Epithelial cell of prostate (primary cell): ENCODE data around the gene DKC1.
A peak's percentile ranks its signal among the peaks of the same experiment; 100 is the strongest.

Experiments
- DNase-seq: peaks from one replicate; pipeline ENCODE4 v3.0.0-alpha.2; 2011; ENCODE audit warnings: low read depth, low spot score
- H3K27ac ChIP-seq: fragments of 450-650 bp; 2 replicates; pipeline ENCODE4 v1.5.1; 2017; ENCODE audit warnings: mild to moderate bottlenecking

Gene DKC1

DNA sequence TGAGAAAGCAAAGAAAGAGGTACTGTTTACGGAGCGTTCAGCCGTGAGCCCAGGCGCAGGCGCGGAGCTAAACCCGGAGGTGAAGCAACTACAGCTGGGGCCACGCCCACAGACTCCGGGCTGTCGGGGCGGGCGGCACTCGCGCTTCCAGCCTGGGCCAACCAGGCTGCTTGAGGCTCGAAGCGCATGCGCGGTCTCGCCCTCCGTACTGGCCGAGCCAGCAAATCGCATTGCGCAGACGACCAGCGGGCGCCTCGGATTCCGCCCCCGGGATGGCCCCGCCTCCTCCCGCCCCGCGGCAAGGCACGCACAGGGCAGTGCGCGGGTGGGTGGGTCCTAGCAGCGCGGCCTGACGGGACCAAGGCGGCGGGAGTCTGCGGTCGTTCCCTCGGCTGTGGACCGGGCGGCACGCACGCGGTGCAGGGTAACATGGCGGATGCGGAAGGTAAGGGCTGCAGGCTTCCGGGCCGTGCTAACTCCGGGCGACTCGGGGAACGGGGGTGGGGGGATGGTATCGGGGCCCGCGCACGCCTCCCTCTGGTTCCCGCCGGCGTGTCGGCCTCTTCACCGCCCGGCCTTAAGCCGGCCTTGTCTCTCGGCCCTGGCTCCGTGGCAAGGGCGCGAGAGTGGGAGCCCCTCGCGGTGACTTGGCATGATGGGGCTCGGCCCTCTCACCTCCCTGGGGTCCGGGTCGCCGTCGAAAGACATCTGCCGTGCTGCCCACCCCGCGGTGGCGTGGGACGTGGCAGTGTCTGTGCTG lies at the start of gene DKC1:
Gene DKC1 (plus strand): TSS at position 328 of the 760 bp plus-strand sequence. CDS start 102 bp downstream, at position 430.
- H3K27ac ChIP-seq: peak within 1 kb of the TSS; percentile 66
- DNase-seq: peak; percentile 72

- H3K27ac ChIP-seq: no peak overlapping the region
- no peak for DNase-seq
These were observed 47.7 kb upstream of the DKC1 start for GRCh38 chrX:154714925-154715324.

GRCh38 chrX:154715825-154716224 lies 46.8 kb upstream of the DKC1 start:
- no peak overlapping the region for H3K27ac ChIP-seq
- no peak for DNase-seq

- no peak overlapping the region for H3K27ac ChIP-seq
- no peak for DNase-seq
These were observed 44.8 kb upstream of the DKC1 start for GRCh38 chrX:154717824-154718223.

DNA sequence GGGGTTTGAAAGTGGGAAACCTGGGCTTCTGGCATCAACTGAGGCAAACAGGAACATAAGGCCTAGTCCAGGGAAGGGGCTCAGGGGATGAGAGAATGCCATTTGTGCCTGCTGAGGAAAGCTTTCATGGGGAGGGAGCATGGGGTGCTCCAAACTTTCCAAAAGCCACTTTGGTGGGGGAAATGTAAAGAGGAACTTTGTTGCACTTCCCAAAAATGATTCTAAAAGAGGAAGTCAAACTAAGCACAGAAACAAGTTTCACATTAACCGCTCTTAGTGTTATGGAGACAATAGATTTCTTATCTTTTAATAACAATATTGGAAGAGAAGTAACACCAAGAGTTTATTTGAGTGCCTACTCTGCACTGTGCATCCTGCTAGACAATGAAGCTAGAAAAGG lies 44.0 kb upstream of the DKC1 start:
- peak overlapping the region; percentile 85 for H3K27ac ChIP-seq
- no peak for DNase-seq

DNA sequence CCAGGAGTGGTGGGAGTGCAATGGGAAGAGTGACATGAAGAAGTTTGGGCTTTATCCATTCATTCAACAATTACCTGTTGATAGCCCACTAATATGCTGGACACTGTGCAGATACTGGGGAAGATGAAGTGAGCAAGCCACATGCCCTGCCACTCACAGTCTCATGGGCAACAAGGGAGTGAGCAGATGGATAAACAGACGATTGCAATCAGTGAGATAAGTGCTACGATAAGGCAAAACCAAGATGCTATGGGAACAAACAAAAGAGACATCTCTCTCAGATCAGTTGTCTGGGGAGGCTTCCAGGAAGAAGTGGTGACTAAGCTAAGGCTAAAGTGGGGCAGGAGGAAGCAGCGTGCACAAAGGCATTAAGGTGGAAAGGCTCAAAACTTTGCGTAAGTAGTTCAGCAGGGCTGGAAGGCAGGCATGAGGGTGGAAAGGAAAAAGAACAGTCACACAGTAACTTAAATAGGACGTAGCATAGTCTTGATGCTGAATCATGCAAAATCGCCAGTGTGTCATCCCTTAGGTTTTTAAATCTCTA lies 43.5 kb upstream of the DKC1 start:
- peak; percentile 68 for DNase-seq

GRCh38 chrX:154720067-154720466 lies 42.6 kb upstream of the DKC1 start:
- DNase-seq: no peak
- H3K27ac ChIP-seq: peak overlapping the region; percentile 85

More for the DNA sequence above, 43.5 kb upstream of the DKC1 start:
- H3K27ac ChIP-seq: peak overlapping the region; percentile 85

- no peak overlapping the region for H3K27ac ChIP-seq
- DNase-seq: no peak
These were observed 41.5 kb upstream of the DKC1 start for GRCh38 chrX:154721155-154721554.

- DNase-seq: no peak
- H3K27ac ChIP-seq: peak overlapping the region; percentile 39
These were observed 37.5 kb upstream of the DKC1 start for GRCh38 chrX:154724993-154725756.

DNA sequence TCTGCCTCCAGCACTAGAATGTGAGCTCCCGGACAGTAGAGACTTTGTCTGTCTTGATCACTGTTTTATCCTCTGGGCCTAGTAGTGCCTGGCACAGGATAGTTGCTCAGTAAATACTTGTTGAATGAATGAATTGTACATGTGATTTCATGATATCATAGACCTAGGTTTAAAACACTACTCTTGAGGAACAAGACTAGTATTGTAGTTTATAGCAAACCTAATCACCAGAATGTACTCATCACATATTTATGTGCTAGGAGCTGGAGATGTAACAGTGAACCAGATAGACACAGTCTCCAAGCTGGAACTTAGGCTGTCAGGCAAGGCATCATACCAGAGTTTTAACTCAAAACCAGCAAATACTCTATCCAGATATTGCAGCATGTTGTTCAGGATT lies 35.2 kb upstream of the DKC1 start:
- peak overlapping the region; percentile 69 for H3K27ac ChIP-seq
- no peak for DNase-seq

DNA sequence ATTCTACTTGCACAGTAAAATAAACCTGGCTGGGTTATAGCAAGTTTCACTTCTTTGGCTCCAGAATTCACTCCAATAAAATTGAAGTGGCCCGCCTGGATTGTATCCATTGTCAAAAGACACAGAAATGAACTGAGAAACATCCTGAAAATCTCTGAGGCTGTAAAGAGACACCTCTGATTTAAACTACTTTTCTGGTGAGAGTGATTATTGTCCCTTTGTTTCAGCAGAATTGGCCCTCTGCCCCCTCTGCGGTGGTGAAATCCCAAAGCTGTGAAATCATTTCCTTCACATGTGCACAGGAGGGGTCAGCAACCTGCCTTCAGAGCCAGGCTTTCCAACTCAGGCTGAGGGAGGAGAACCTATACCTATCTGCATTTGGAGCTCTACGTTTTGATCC lies 34.8 kb upstream of the DKC1 start:
- peak overlapping the region; percentile 69 for H3K27ac ChIP-seq
- no peak for DNase-seq

DNA sequence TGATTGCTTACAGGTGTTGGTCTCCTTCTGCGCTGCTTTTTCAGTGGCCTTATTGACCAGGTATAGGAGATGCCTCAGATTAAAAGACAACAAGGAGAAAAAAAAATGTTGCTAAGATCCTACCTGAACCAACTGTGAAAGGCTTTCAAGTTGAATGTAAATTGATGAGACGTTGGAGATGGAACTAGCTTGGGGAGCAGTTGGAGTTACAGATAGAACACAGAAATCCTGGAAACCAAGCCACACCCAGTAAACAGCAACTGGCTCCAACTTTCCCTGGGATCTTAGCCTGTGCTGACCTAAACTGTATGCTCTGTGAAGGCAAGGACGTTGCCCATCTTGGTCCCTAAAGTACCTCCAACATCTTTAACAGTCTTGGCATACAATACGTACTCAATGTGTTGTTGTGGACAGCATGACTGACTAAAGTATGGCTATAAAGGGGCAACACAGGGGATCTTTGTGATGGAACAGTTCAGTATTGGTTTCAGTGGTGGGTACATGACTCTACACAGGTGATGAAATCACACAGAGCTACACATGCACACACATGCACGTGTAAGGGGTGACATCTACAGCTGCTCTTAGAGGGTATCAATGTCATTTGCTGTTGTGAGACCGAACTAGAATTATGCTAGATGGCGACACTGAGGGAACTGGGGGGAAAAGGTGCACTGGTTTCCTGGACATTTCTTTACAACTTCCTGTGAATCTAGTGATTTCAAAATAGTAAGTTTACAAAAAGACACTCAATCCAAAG lies 34.1 kb upstream of the DKC1 start:
- DNase-seq: no peak
- H3K27ac ChIP-seq: peak overlapping the region; percentile 69

GRCh38 chrX:154729439-154729838 lies 33.2 kb upstream of the DKC1 start:
- no peak overlapping the region for H3K27ac ChIP-seq
- DNase-seq: no peak

- no peak for DNase-seq
- H3K27ac ChIP-seq: no peak overlapping the region
These were observed 32.3 kb upstream of the DKC1 start for GRCh38 chrX:154730253-154730891.

DNA sequence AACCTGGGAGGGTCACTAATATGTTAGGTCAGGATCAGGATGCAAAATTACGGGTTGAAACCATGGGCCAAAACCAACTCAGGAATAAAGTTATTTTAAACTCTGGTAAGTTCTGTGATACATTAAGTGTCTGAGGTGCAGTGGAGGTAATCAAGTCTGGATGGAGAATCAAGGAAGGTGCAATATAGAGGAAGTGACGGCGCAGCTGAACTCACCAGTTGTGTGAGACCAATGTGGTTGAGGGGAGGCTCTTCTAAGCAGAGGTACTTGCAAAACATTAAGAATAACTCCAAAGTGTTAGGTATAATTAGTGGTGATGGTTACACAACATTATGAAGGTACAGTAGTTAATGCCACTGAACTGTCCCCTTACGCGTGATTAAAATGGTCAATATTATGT lies 31.5 kb upstream of the DKC1 start:
- DNase-seq: no peak
- H3K27ac ChIP-seq: no peak overlapping the region

- no peak for DNase-seq
- H3K27ac ChIP-seq: no peak overlapping the region
These were observed 30.8 kb upstream of the DKC1 start for GRCh38 chrX:154731881-154732280.

GRCh38 chrX:154732421-154733065 lies 30.1 kb upstream of the DKC1 start:
- H3K27ac ChIP-seq: peak overlapping the region; percentile 64
- no peak for DNase-seq

DNA sequence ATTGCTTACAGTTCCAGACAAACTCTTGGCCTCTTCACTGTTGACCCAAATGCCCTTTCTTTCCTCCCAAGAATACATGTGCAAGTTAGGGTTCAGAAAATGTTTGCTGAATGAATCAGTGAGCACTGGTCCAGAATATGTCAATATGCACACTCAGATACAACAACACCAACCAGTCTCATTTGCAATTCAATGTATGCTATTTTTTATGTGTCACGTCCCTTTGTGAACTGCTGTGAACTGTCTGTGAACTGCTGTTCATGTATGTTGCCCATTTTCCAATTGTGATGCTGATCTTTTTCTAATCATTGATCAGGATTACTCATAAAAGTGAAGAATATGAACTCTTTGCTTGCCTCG lies 29.6 kb upstream of the DKC1 start:
- peak overlapping the region; percentile 64 for H3K27ac ChIP-seq
- no peak for DNase-seq

- peak overlapping the region; percentile 64 for H3K27ac ChIP-seq
- no peak for DNase-seq
These were observed 28.4 kb upstream of the DKC1 start for GRCh38 chrX:154734061-154734781.
